ENCODE measurements around the gene NT5C3B. TPM values are rescaled to one million over a fixed set of nuclear protein-coding genes. Genes with fewer than 3 reads are reported as not detected.
A peak's percentile ranks its signal among the peaks of the same experiment; 100 is the strongest.
"Not testable (repeated sequence)": the region's sequence is repeated elsewhere in the genome, so short reads cannot be mapped to it uniquely, and the experiment has no call there.

The NT5C3B gene
- total RNA-seq, 1 donor from 2014 or later: 19.3 TPM

GRCh38 chr17:41848788-41849187 lies 12.8 kb upstream of the NT5C3B start:
- intact Hi-C loops (cut with micrococcal nuclease): no loop called here
- ATAC-seq: no peak
- DNase-seq: no peak

GRCh38 chr17:41844971-41845370 lies 8.9 kb upstream of the NT5C3B start:
- DNase-seq (no peak), ATAC-seq (no peak)
- intact Hi-C loops (cut with micrococcal nuclease): no loop called here

GRCh38 chr17:41840781-41841180 lies 4.7 kb upstream of the NT5C3B start:
- intact Hi-C loops (cut with micrococcal nuclease); ATAC-seq: not testable (repeated sequence)

GRCh38 chr17:41839448-41839847 lies 3.4 kb upstream of the NT5C3B start:
- intact Hi-C loops (cut with micrococcal nuclease); ATAC-seq; DNase-seq: not testable (repeated sequence)

More at GRCh38 chr17:41840781-41841180, 4.7 kb upstream of the NT5C3B start:
- DNase-seq: not testable (repeated sequence)

GRCh38 chr17:41837761-41838538 lies 1.9 kb upstream of the NT5C3B start, which contains the start of gene KLHL10:
Gene KLHL10 (plus strand): TSS chr17:41837825. CDS start chr17:41837933, 108 bp downstream.
- no peak for DNase-seq
- ATAC-seq: no peak
- intact Hi-C loops (cut with micrococcal nuclease): no loop called here

GRCh38 chr17:41836550-41837196 lies 641 bp upstream of the NT5C3B start:
- ATAC-seq (no peak), DNase-seq (no peak)
- intact Hi-C loops (cut with micrococcal nuclease): no loop called here

- intact Hi-C loops (cut with micrococcal nuclease): no loop called here
- DNase-seq (no peak), ATAC-seq (peak; percentile 66)
Measured at GRCh38 chr17:41835214-41835799, 725 bp downstream of the NT5C3B start.

GRCh38 chr17:41829961-41830360 lies 6.1 kb downstream of the NT5C3B start:
- intact Hi-C loops (cut with micrococcal nuclease); DNase-seq; ATAC-seq: not testable (repeated sequence)

- DNase-seq: no peak
- ATAC-seq: no peak
- intact Hi-C loops (cut with micrococcal nuclease): no loop called here
Measured at GRCh38 chr17:41825175-41825845, 10.7 kb downstream of the NT5C3B start.

- no peak for DNase-seq
- intact Hi-C loops (cut with micrococcal nuclease): no loop called here
- ATAC-seq: no peak
Measured at GRCh38 chr17:41824086-41824485, 11.9 kb downstream of the NT5C3B start.

- DNase-seq (no peak), ATAC-seq (no peak)
- intact Hi-C loops (cut with micrococcal nuclease): no loop called here
Measured at GRCh38 chr17:41823580-41823979, 12.5 kb downstream of the NT5C3B start.

GRCh38 chr17:41823141-41823524 lies 12.9 kb downstream of the NT5C3B start:
- ATAC-seq (no peak), DNase-seq (no peak)
- intact Hi-C loops (cut with micrococcal nuclease): no loop called here

- DNase-seq: no peak
- intact Hi-C loops (cut with micrococcal nuclease): no loop called here
- ATAC-seq: no peak
Measured at GRCh38 chr17:41822216-41823140, 13.6 kb downstream of the NT5C3B start.

- DNase-seq: no peak
- no peak for ATAC-seq
- intact Hi-C loops (cut with micrococcal nuclease): no loop called here
Measured at GRCh38 chr17:41821776-41822175, 14.3 kb downstream of the NT5C3B start.

GRCh38 chr17:41818024-41818423 lies 18.0 kb downstream of the NT5C3B start:
- no peak for ATAC-seq
- intact Hi-C loops (cut with micrococcal nuclease): no loop called here
- DNase-seq: no peak

GRCh38 chr17:41816637-41817320 lies 19.3 kb downstream of the NT5C3B start:
- no peak for ATAC-seq
- intact Hi-C loops (cut with micrococcal nuclease): no loop called here
- DNase-seq: no peak

GRCh38 chr17:41814195-41814594 lies 21.8 kb downstream of the NT5C3B start:
- no peak for DNase-seq
- no peak for ATAC-seq
- intact Hi-C loops (cut with micrococcal nuclease): no loop called here

- no peak for DNase-seq
- no peak for ATAC-seq
- intact Hi-C loops (cut with micrococcal nuclease): no loop called here
Measured at GRCh38 chr17:41813699-41814124, 22.3 kb downstream of the NT5C3B start.
